ENCODE data around the gene CCR3.

The CCR3 gene

GRCh38 chr3:46221938-46222337, 20.3 kb upstream of the CCR3 start:
- no peak for DNase-seq

- peak; percentile 84 to 92 for DNase-seq
Observed at GRCh38 chr3:46222435-46223161, 19.7 kb upstream of the CCR3 start.

DNA sequence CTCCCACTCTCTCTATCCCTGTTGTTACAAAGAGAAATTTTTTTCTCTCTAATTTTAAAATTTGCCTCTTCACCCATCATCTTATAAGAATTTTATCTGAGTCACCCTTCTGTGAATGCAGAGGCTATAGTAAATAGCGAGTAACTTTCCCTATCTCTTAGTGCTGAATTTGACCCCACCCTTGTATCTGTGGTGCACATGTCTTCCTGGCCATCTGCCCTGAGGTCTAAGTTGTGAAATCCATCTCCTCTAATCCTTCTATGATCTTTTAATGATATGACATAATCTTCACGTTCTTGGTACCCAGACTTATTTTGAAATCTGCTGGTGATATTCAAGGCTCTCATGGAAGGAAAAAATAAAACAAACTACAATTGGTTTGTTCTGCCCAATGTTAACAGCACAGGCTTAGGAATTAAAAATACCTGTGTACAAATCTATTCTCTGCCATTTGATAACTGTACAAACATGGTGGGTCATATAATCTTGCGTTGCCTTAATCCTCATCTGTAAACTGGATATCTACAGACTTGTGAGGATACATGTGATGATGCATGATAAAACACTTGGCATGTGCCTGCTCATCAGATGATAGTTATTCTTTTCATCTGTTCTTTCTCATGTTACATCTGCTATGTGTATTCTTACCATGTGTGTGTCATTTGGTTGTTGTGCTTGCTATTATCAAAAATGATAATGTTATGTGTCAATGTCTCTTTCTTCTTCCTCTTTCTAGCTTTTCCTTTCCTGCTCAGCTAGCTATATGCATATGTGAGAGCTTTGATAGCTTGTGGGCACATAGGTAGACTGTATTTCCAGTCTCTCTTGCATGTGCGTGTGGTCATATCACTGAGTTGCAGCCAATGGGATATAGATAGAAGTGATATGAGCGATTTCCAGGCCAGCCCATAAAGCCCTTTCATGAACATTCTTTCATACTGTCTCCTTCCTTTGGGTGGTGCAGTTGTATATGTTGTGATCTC, 13.7 kb upstream of the CCR3 start:
- peak; percentile 68 to 69 for DNase-seq

GRCh38 chr3:46231323-46231722, 10.9 kb upstream of the CCR3 start:
- DNase-seq: no peak

GRCh38 chr3:46233194-46233593, 9.1 kb upstream of the CCR3 start:
- DNase-seq: no peak

GRCh38 chr3:46235425-46235824, 6.8 kb upstream of the CCR3 start:
- no peak for DNase-seq

DNA sequence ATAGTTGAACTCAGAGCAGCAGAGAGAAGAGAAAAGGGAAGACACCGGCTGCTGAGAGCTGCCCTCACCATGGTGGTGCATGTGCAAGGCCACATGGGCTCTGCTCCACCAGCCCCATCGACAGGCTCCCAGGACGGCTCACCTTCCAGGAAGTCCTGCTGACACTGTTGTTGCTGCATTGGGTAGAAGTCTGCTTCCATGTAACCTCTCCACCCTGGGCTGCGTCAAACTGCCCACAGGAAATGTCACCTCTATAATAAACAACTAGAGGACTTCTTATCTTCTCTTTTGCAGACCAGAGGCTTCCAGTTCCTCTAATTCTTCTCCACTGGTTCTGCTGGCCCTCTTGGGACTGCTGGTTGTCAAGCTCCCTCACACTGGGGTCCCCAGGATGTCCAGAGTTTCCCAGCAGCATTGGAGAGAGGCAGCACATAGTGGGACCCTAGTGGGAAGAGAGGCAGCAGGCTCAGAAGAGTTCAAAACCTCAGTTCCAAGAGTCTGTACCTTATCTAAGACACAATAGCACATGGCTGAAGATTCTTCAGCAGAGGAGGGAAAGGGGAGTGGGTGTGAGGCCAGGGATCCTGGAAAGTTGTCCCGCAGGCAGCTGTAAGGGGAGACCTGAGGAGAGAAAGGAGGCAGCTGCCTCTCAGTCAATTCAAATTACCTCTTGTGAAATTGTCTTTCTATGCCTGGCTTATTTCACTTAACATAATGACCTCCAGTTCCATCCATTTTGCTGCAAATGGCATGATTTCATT, 5.8 kb upstream of the CCR3 start:
- peak in 1 of 2 experiments; percentile 13 for DNase-seq

GRCh38 chr3:46238386-46238785, 3.9 kb upstream of the CCR3 start:
- no peak for DNase-seq

GRCh38 chr3:46239301-46239938, 2.8 kb upstream of the CCR3 start:
- DNase-seq: no peak

DNA sequence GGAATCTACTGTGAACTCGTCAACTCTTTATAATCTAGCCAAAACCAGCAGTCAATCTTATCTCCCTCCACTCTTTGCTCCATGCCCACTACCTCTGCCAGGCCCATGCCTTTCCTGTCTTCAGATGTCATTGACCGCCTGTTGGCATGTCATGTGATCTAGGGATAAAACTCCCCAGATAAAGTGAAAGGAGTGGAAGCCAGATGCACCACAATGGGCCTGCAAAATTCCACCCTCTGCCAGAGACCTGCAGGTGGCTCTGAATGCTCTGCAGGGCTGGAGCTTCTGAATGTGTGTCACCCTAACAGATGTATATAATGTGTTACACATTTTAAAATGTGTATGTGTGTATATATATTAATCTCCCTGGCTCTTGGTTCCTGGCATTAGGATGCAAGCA, 2.3 kb upstream of the CCR3 start:
- DNase-seq: no peak

- DNase-seq: no peak
Observed at GRCh38 chr3:46243560-46243959, 1.3 kb downstream of the CCR3 start.

- no peak for DNase-seq
Observed at GRCh38 chr3:46245146-46245545, 2.9 kb downstream of the CCR3 start.

DNA sequence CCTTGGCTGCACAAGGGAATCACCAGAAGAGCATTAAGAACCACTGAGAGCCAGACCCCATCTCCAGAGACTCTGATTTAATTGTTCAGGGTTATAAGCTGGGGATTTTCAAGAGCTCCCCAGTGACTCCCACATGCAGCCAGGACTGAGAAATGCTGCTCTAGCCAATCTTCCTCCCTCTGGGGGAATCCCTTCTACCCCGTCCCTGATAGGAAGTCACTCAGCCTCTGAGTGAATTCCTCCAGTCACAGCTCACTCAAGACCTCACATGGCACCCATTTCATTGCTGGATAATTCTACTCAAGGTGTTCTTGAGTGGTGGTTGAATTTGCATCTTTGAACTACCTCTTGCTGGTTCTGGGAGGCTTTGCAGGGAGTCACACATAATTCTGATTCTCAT, 10.7 kb downstream of the CCR3 start:
- DNase-seq: no peak

DNA sequence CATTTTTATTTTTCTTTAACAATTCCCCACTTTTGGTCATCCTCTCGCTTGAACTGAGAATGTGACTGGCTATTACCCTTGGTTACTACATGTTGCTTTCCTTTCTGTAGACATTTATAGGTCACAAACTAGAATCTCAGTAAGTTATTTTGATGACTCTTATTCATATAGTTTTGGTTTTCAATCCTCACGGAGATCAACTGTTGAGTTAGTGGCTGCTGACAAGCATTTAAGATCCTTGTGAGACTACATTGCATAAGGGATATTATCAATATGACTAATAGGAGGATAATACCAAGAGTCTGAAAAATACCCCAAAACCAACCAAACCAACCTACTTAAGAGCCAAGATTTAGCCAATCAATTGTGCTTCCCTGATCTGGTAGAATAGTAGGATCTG, 16.3 kb downstream of the CCR3 start:
- DNase-seq: no peak

DNA sequence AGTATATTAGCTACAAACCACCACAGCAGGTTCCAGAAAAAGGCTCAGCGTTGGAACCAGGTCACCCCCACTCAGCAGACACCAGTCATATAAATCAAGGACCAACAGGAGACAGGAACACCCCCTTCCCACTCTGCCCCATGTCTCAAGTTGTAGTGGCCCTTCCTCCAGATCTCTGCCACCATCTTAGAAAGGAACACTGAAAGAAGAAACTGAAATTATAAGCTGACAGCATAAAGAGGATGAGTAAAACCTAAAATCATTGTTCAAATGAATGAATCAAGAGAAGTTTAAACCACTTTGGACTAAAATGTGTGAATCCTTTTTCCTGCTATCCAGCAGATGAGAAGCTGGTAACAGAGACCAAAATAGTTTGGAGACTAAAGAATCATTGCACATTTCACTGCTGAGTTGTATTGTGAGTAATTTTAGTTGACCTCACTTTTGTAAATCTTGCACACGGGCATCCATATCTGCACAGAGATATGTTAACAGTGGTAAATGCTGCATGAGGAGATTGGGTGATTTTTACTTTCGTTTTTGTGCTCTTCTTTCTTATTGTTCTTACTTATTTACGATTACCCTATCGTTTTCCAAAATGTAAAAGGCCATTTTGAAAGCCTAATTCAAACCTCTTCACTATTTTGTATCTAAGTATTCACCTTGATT, 19.8 kb downstream of the CCR3 start:
- no peak for DNase-seq

DNA sequence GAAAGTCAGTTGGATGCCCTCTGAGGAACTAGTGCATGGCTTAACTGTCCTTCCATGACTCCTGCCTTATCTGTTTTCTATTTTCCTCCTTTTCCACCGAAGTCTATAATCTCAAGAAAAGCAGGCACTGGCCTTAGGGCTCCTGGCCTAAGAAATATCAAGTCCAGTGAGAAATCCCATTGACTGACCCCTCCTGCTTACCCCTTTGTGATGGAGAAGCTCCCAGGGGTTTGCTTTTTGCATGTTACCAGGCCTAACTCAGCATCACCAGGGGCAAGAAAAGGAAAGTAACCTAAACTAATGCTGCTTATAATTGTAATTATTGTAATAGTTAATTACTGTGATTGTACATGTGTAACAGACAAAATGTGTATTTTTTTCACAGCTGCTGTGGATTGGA, 21.7 kb downstream of the CCR3 start:
- no peak for DNase-seq

- DNase-seq: no peak
Observed at GRCh38 chr3:46266598-46266997, 24.3 kb downstream of the CCR3 start.

GRCh38 chr3:46269556-46269955, 27.3 kb downstream of the CCR3 start:
- DNase-seq: no peak

GRCh38 chr3:46270474-46270873, 28.2 kb downstream of the CCR3 start:
- DNase-seq: no peak

- DNase-seq: no peak
Observed at GRCh38 chr3:46271209-46271745, 29.0 kb downstream of the CCR3 start.

DNA sequence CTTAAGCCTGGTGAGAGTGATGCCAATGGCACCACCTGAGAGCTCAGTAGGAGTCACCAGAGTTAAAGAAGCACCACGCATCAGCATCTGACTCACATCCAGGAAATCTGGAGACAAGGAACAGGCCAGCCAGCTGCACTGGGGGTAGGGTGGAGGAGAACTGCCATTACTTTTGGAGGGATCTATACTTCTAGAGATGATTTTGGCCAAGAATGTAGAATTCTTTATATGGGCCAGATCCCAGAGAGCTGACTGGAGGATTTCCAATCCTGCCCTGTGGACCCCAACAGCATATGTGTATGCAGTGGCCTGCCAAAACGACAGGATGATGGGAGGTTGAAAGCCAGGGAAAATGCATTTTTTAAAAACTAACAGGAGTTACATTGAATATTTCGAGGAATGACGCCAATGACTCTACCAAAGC, 29.8 kb downstream of the CCR3 start:
- no peak for DNase-seq
